Psoas muscle (tissue), 8 donors: ENCODE results near the gene RPS19BP1. TPM values are rescaled to one million over a fixed set of nuclear protein-coding genes. Genes with fewer than 3 reads are reported as not detected.

ENCODE experiments used
- ATAC-seq, 4 donors: fragments of 200-7000 bp; cut with Tn5 transposase; one replicate each; pipeline ENCODE4 v1.9.1; 2020; ENCODE audit warnings: moderate library complexity in 3 of 4, mild to moderate bottlenecking in 2 of 4
- DNase-seq, 2 donors: peaks; one replicate each; pipeline ENCODE4 v3.0.0-alpha.2; 2020
- H3K27ac ChIP-seq: fragments of 200-600 bp; one replicate; pipeline ENCODE4 v1.8.0; 2022
- H3K27me3 ChIP-seq, 3 donors: fragments of 200-600 bp in 1 of 3; one replicate each; pipeline versions ENCODE4 v1.6.1 to v1.8.0; 2013 to 2022; ENCODE audit warnings: low read length in 2 of 3, mild to moderate bottlenecking in 2 of 3, moderate library complexity in 1 of 3; ENCODE audit not compliant: insufficient read depth in 3 of 3
- H3K36me3 ChIP-seq, 2 donors: fragments of 200-600 bp in 1 of 2; one replicate each; pipeline versions ENCODE4 v1.6.1 to v1.8.0; 2013 to 2022; ENCODE audit warnings: low read depth in 1 of 2, mild to moderate bottlenecking in 1 of 2, moderate library complexity in 1 of 2; ENCODE audit not compliant: insufficient read depth in 1 of 2
- H3K4me1 ChIP-seq: fragments of 200-600 bp; one replicate; pipeline ENCODE4 v1.8.0; 2022
- H3K4me3 ChIP-seq: fragments of 200-600 bp; one replicate; pipeline ENCODE4 v1.8.0; 2022; ENCODE audit warnings: mild to moderate bottlenecking
- H3K9me3 ChIP-seq: fragments of 200-600 bp; one replicate; pipeline ENCODE4 v1.8.0; 2022
- CTCF ChIP-seq: fragments of 200-600 bp; IDR thresholded peaks from one replicate; pipeline ENCODE4 v1.8.0; 2022; ENCODE audit warnings: antibody characterized with exemption
- WGBS, 3 donors: extraction: QIAGEN DNeasy Blood & Tissue Kit; methylation state at CpG; one replicate each; pipeline versions ENCODE4 v1.1.6 to v1.1.7; 2013; 5-methylcytosine and 5-hydroxymethylcytosine counted together
- intact Hi-C, 2 donors: fragments of 100-400 bp; cut with DNase I; formaldehyde crosslinking; loops; one replicate each; pipeline versions ENCODE4 v1.11.0 to v1.14.2; 2022
- polyA plus RNA-seq, 3 donors: library from polyadenylated mRNA; stranded (reverse); fragments of 200-250 nt; gene quantifications; one replicate each; pipeline ENCODE4 v1.2.3, GENCODE V29; 2013
- total RNA-seq, 4 donors: library from RNA; stranded (reverse); fragmentation: NEBNext Ultra II Directional in 2 of 4; extraction: Animal tissue kit (Norgen Biotek cat#: 25700) in 2 of 4; gene quantifications; one replicate each; pipeline versions ENCODE4 v1.2.1 to v1.2.4, GENCODE V29; 2021 to 2023
- donor health status: healthy with polysubstance abuse.
- donor health status: DM: no; HTN: no; CAD: no; lungs with moderate emphysema.
- donor health status: Bipolar disorder and iron deficiency.
- donor health status: healthy.
- donor health status: DM: yes; HTN: yes; CAD: no.
- donor health status: DM: no; HTN: no; CAD: no.
- donor health status: DM: no; HTN: no; CAD: no.
- donor health status: DM: yes; HTN: yes; CAD: no.

The RPS19BP1 gene
- total and polyA plus RNA-seq, 7 donors: 34.0 to 313 (median 52.6) TPM

GRCh38 chr22:39491696-39492095 lies 40.9 kb downstream of the RPS19BP1 start:
- Histone ChIP-seq H3K36me3 (no peaks in the 10 kb centered on the region), H3K4me3 (no peak overlapping the region), H3K27me3 (no peaks in the 10 kb centered on the region), H3K9me3 (no peaks in the 10 kb centered on the region), H3K4me1 (peaks cover 6% of the 10 kb centered on the region), H3K27ac (no peak overlapping the region)
- DNase-seq (no peak), ATAC-seq (no peak)
- WGBS, 3 donors: 78 to 82% (median 82%) methylated on average over 6 of the region's 6 CpGs
- no peak for TF ChIP-seq CTCF
- intact Hi-C loops: loop anchor here (5.0 to 10.0 kb wide), 2 partner anchors 36 to 87 kb away; no protein-coding TSS in a partner anchor

DNA sequence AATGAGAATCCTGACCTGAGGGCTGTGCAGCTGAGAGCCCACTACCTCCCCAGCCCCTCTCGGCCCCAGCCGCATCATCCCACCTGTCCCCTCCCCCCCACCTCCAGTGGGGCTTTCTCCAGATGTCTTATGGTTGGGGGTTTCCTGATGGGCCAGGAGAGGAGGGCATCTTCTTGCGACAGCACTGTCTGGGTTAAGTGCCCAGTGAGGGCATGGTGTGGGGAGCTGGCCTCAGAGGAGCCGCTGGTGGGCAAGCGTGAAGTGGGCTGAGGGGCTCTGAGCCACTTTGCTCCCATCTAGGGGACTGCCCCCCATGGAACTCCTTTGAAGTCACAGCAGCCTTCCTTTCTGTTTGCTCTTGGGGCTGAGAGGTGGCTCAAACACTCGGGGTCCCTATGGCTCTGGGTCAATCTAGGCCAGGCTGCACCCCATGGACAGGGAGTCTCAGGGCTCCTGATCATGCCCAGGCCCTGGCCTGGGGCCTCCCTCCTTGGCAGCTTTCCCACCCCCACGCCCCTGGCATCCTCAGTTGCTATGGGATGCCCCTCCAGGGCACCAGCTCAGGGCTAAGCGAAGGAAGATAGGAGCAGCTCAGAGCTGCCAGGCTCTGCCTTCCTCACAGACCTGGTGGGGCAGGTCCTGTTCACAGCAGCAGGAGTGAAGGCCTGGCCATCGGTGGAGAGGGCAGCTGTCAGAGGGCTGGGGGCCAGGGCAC lies 41.4 kb downstream of the RPS19BP1 start:
- 70 to 78% (median 76%) methylated on average over 9 of the region's 9 CpGs for WGBS, 3 donors
- ATAC-seq: no peak
- H3K36me3 ChIP-seq: no peaks in the 10 kb centered on the region
- TF ChIP-seq CTCF: no peak
- H3K4me1 ChIP-seq: peaks cover under 1% of the 10 kb centered on the region
- H3K27me3 ChIP-seq: no peaks in the 10 kb centered on the region
- intact Hi-C loops: loop anchor here (5.0 to 10.0 kb wide), 2 partner anchors 36 to 86 kb away; no protein-coding TSS in a partner anchor
- no peaks in the 10 kb centered on the region for H3K9me3 ChIP-seq
- no peak overlapping the region for H3K27ac ChIP-seq
- DNase-seq: no peak
- no peak overlapping the region for H3K4me3 ChIP-seq

GRCh38 chr22:39490135-39490798 lies 42.3 kb downstream of the RPS19BP1 start:
- no peaks in the 10 kb centered on the region for H3K9me3 ChIP-seq
- H3K36me3 ChIP-seq: no peaks in the 10 kb centered on the region
- intact Hi-C loops: loop anchor here (5.0 to 10.0 kb wide), 2 partner anchors 37 to 85 kb away; no protein-coding TSS in a partner anchor
- H3K4me3 ChIP-seq: no peak overlapping the region
- no peak overlapping the region for H3K27ac ChIP-seq
- peak; percentile 83 to 91 for DNase-seq
- 35 to 51% (median 45%) methylated on average over 13 of the region's 13 CpGs for WGBS, 3 donors
- H3K27me3 ChIP-seq: no peaks in the 10 kb centered on the region
- no peak for TF ChIP-seq CTCF
- ATAC-seq: peak; percentile 95 to 99 (median 97)
- H3K4me1 ChIP-seq: no peaks in the 10 kb centered on the region

GRCh38 chr22:39489094-39490068 lies 43.2 kb downstream of the RPS19BP1 start:
- Histone ChIP-seq H3K27me3 (no peaks in the 10 kb centered on the region), H3K36me3 (no peaks in the 10 kb centered on the region), H3K9me3 (no peaks in the 10 kb centered on the region), H3K4me3 (no peak overlapping the region), H3K27ac (no peak overlapping the region), H3K4me1 (no peaks in the 10 kb centered on the region)
- intact Hi-C loops: loop anchor here (5.0 to 10.0 kb wide), 2 partner anchors 38 to 85 kb away; no protein-coding TSS in a partner anchor
- DNase-seq (peak in 1 of 2 donors; percentile 56), ATAC-seq (peak in 1 of 4 donors; percentile 7)
- 78 to 88% (median 82%) methylated on average over 14 to 17 of the region's 17 CpGs for WGBS, 3 donors
- TF ChIP-seq CTCF: no peak
